ENCODE measurements around the gene AKAP6. TPM values are rescaled to one million over a fixed set of nuclear protein-coding genes. Genes with fewer than 3 reads are reported as not detected.

AKAP6 gene
- total and polyA plus RNA-seq, 2 experiments from 2014 or later = 9.2 to 21.8 TPM

DNA sequence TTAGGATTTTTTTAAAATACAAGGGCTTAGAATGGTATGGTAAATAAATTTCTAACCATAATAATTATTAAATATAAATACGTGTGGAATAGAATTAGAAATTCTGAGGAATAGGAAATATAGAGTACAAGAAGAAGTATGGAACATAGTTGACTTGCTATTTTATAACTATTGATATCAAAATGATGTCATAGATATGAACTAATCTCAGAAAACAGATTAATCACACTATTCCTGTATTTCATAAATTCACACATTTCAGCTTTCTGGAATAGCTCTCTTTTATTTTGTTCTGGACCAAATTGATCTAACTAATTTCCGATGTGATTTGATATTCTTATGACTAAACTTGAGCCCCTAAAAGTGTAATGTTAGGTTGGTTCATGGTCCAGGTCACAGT, 372.4 kb downstream of the AKAP6 start:
- Histone ChIP-seq H3K27me3 (no peaks in the 10 kb centered on the region), H3K27ac (no peak overlapping the region), H3K4me1 (ENCODE audit: low read depth) (peaks cover 9% of the 10 kb centered on the region), H3K9me3 (ENCODE audit: low read depth) (no peaks in the 10 kb centered on the region), H3K4me3 (no peak overlapping the region), H3K36me3 (no peaks in the 10 kb centered on the region)
- no peak for DNase-seq (ENCODE audit: low read depth in 1 of 2, low spot score in 1 of 2)
- TF ChIP-seq, protein P1, sequence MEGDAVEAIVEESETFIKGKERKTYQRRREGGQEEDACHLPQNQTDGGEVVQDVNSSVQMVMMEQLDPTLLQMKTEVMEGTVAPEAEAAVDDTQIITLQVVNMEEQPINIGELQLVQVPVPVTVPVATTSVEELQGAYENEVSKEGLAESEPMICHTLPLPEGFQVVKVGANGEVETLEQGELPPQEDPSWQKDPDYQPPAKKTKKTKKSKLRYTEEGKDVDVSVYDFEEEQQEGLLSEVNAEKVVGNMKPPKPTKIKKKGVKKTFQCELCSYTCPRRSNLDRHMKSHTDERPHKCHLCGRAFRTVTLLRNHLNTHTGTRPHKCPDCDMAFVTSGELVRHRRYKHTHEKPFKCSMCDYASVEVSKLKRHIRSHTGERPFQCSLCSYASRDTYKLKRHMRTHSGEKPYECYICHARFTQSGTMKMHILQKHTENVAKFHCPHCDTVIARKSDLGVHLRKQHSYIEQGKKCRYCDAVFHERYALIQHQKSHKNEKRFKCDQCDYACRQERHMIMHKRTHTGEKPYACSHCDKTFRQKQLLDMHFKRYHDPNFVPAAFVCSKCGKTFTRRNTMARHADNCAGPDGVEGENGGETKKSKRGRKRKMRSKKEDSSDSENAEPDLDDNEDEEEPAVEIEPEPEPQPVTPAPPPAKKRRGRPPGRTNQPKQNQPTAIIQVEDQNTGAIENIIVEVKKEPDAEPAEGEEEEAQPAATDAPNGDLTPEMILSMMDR (IDR thresholded peaks at IDR 0.05; ENCODE audit: low read depth, low read length) = no peak

DNA sequence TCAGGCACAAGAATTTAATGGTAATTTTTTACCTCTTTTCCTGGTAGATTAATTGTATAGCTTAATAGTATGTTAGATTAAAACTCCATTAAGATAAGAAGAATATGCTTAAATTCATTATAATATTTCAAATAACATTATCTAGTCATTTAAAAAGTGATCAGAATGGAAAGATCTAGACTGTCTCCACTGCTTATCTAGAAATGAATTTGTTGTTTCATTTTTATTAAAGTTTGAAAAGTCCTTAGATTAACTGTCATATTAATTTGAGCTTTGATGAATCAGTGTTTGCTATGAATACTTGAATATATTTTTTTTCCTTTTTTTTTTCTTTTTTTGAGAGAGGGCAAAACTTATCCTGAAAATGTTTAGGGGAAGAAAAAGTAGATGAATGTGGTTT, 373.0 kb downstream of the AKAP6 start:
- Histone ChIP-seq H3K27me3 (no peaks in the 10 kb centered on the region), H3K27ac (no peak overlapping the region), H3K9me3 (ENCODE audit: low read depth) (no peaks in the 10 kb centered on the region), H3K4me1 (ENCODE audit: low read depth) (peaks cover 9% of the 10 kb centered on the region), H3K4me3 (no peak overlapping the region), H3K36me3 (no peaks in the 10 kb centered on the region)
- no peak for DNase-seq (ENCODE audit: low read depth in 1 of 2, low spot score in 1 of 2)
- TF ChIP-seq, protein P1 (IDR thresholded peaks at IDR 0.05; ENCODE audit: low read depth, low read length) = no peak

DNA sequence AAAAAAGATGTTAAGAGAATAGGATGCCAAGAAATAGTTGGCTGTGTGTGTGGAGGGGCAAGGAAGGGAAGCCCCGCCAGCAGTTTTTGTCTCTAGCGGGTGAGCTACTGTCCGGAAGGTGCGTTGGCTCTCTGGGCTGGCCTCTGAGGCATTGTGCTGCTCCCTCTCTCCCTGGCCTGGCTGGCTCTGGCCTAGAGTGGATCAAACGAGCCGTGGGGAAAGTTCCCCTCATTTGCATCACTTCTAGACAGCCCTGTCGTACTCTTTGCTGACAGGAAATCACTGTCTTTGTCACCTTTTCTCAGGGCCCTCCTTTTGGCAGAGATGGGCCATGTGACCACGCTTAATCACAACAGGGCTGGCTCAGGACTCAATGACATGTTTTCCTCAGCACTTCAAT, 373.5 kb downstream of the AKAP6 start:
- H3K27me3 ChIP-seq = no peaks in the 10 kb centered on the region
- no peaks in the 10 kb centered on the region for H3K9me3 ChIP-seq (ENCODE audit: low read depth)
- no peak overlapping the region for H3K27ac ChIP-seq
- TF ChIP-seq, protein P1 (IDR thresholded peaks at IDR 0.05; ENCODE audit: low read depth, low read length) = no peak
- peaks cover 9% of the 10 kb centered on the region for H3K4me1 ChIP-seq (ENCODE audit: low read depth)
- no peak overlapping the region for H3K4me3 ChIP-seq
- no peaks in the 10 kb centered on the region for H3K36me3 ChIP-seq
- DNase-seq (ENCODE audit: low read depth in 1 of 2, low spot score in 1 of 2) = peak; percentile 40 to 41

DNA sequence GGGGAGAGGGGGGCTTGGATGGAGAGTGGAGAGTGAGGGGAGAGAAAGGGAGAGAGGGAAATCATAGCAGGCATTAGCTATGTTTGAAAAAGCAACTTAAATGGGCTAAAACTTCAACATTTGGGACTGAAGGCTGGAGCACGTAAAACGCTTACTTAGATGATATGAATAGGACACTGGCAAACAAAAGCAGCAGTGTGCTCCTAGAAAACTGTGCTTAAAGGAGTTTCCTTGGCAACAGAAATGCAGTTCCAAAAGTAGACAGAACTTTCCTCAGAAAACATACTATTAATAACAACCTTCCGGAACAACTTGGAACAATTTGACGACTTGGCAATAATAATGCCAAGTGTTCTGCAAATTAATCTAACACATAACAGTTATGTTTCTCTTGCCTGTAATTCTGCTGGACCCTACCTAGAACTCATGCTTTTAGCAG, 374.1 kb downstream of the AKAP6 start:
- Histone ChIP-seq H3K9me3 (ENCODE audit: low read depth) (no peaks in the 10 kb centered on the region), H3K27me3 (no peaks in the 10 kb centered on the region), H3K27ac (no peak overlapping the region), H3K4me1 (ENCODE audit: low read depth) (peaks cover 9% of the 10 kb centered on the region), H3K4me3 (no peak overlapping the region), H3K36me3 (no peaks in the 10 kb centered on the region)
- TF ChIP-seq, protein P1 (IDR thresholded peaks at IDR 0.05; ENCODE audit: low read depth, low read length) = no peak
- DNase-seq (ENCODE audit: low read depth in 1 of 2, low spot score in 1 of 2) = peak in 1 of 2 donors; percentile 79

DNA sequence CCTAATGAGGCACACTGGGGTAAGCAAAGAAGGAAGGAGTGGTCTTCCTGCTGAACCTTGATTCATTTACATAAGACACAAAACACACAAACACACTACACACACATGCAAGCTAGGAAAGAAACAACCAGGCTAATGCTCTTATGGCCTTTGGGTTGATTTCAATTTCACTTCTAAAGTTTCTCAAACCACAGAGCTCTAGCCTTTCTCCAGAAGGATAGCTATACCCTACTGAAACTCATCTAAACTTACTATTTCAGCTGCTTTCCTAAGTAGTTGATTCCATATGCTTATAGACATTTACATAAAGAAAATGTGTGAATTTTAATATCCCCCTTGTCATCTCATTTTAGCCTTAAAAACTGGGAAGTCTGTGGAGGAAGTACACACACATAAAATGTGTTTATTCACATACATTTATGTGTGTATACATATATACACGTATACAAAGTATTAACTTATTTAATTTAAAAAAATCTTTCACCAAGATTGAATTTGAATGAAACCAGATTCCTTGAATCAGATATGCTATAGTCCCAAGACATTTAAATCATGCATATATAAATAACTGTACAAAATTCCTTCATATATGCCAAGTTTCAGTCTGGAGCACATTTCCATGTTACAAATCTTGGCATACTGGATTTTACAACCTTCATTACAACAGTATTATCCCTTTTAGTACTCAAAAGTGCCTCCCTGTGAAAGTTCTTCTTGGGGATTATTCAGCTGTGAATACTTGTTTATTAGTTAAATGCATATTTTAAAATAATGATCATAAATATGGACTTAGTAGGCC, 377.8 kb downstream of the AKAP6 start:
- DNase-seq (ENCODE audit: low read depth in 1 of 2, low spot score in 1 of 2) = no peak
- no peaks in the 10 kb centered on the region for H3K36me3 ChIP-seq
- H3K4me1 ChIP-seq (ENCODE audit: low read depth) = peaks cover 9% of the 10 kb centered on the region
- no peak overlapping the region for H3K4me3 ChIP-seq
- H3K27me3 ChIP-seq = no peaks in the 10 kb centered on the region
- no peaks in the 10 kb centered on the region for H3K9me3 ChIP-seq (ENCODE audit: low read depth)
- no peak overlapping the region for H3K27ac ChIP-seq
- TF ChIP-seq, protein P1 (IDR thresholded peaks at IDR 0.05; ENCODE audit: low read depth, low read length) = no peak
